ENCODE measurements around the gene SCARF2.

DNA sequence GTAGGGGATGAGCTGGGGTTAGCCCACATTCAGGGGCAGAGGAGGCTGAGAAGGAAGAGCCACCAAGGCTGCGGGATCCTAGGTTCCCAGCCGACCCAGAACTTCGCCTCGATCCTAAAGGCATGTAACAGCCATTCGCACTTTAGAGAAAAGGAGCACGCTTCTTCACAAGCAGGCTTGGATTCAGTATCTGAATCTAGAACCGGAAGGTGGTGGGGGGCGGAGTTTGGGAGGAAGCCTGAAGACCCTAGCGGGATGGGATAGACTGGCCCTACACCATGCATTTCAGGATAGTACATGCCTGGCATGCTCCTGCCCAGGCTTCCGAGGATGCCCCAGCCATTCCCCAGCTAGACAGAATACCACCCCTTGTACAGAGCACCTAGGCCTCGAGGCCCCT is 4.4 kb downstream of the SCARF2 start:
- TF ChIP-seq, protein P1, sequence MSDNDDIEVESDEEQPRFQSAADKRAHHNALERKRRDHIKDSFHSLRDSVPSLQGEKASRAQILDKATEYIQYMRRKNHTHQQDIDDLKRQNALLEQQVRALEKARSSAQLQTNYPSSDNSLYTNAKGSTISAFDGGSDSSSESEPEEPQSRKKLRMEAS (IDR thresholded peaks at IDR 0.05) = no peak
- TF ChIP-seq SIN3A (conservative IDR thresholded peaks at IDR 0.05 in 1 of 2, IDR thresholded peaks at IDR 0.05 in 1 of 2; ENCODE audit: low read depth in 1 of 2, low read length in 2 of 2) (no peak), TAF1 (IDR thresholded peaks at IDR 0.05; ENCODE audit: low read depth, low read length) (no peak), FOSL1 (IDR thresholded peaks at IDR 0.05; ENCODE audit: insufficient read depth, low read depth, low read length) (no peak), ZNF274 (IDR thresholded peaks at IDR 0.05; ENCODE audit: borderline replicate concordance, extremely low read depth, low read length) (no peak), YY1 (IDR thresholded peaks at IDR 0.05; ENCODE audit: low read depth, low read length) (no peak), EZH2 (IDR thresholded peaks at IDR 0.05; ENCODE audit: low read depth, low read length, severe bottlenecking) (no peak), EP300 (IDR thresholded peaks at IDR 0.05; ENCODE audit: borderline replicate concordance in 1 of 2, low read depth in 2 of 2, low read length in 2 of 2) (no peak)
- TF ChIP-seq, protein P2, sequence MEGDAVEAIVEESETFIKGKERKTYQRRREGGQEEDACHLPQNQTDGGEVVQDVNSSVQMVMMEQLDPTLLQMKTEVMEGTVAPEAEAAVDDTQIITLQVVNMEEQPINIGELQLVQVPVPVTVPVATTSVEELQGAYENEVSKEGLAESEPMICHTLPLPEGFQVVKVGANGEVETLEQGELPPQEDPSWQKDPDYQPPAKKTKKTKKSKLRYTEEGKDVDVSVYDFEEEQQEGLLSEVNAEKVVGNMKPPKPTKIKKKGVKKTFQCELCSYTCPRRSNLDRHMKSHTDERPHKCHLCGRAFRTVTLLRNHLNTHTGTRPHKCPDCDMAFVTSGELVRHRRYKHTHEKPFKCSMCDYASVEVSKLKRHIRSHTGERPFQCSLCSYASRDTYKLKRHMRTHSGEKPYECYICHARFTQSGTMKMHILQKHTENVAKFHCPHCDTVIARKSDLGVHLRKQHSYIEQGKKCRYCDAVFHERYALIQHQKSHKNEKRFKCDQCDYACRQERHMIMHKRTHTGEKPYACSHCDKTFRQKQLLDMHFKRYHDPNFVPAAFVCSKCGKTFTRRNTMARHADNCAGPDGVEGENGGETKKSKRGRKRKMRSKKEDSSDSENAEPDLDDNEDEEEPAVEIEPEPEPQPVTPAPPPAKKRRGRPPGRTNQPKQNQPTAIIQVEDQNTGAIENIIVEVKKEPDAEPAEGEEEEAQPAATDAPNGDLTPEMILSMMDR (IDR thresholded peaks at IDR 0.05; ENCODE audit: control extremely low read depth in 1 of 3, insufficient read depth in 1 of 3, low read depth in 1 of 3, low read length in 3 of 3) = no peak
